ENCODE results near the gene RAC3.
"Not testable (repeated sequence)": the region's sequence is repeated elsewhere in the genome, so short reads cannot be mapped to it uniquely, and the experiment has no call there.

Gene RAC3

GRCh38 chr17:82023447-82024241, 7.8 kb upstream of the RAC3 start:
- no peak for DNase-seq (ENCODE audit: low read depth)

GRCh38 chr17:82024859-82025258, 6.6 kb upstream of the RAC3 start:
- DNase-seq (ENCODE audit: low read depth), result no peak

- DNase-seq (ENCODE audit: low read depth), result no peak
Observed at GRCh38 chr17:82025401-82026107, 5.9 kb upstream of the RAC3 start.

- no peak for DNase-seq (ENCODE audit: low read depth)
Observed at GRCh38 chr17:82028246-82028645, 3.2 kb upstream of the RAC3 start.

- DNase-seq (ENCODE audit: low read depth), result no peak
Observed at GRCh38 chr17:82028966-82029365, 2.5 kb upstream of the RAC3 start.

- no peak for DNase-seq (ENCODE audit: low read depth)
Observed at GRCh38 chr17:82029391-82029790, 2.1 kb upstream of the RAC3 start.

- DNase-seq (ENCODE audit: low read depth), result no peak
Observed at GRCh38 chr17:82029990-82030469, 1.4 kb upstream of the RAC3 start.

GRCh38 chr17:82030470-82031302, 792 bp upstream of the RAC3 start:
- DNase-seq (ENCODE audit: low read depth), result peak; percentile 74

GRCh38 chr17:82031885-82032627, 578 bp downstream of the RAC3 start:
- DNase-seq (ENCODE audit: low read depth), result no peak

- no peak for DNase-seq (ENCODE audit: low read depth)
Observed at GRCh38 chr17:82033359-82034085, 2.0 kb downstream of the RAC3 start.

- DNase-seq (ENCODE audit: low read depth), result no peak
Observed at GRCh38 chr17:82034371-82035011, 3.0 kb downstream of the RAC3 start.

GRCh38 chr17:82035488-82035887, 4.0 kb downstream of the RAC3 start:
- no peak for DNase-seq (ENCODE audit: low read depth)

- no peak for DNase-seq (ENCODE audit: low read depth)
Observed at GRCh38 chr17:82035956-82036633, 4.6 kb downstream of the RAC3 start.

- no peak for DNase-seq (ENCODE audit: low read depth)
Observed at GRCh38 chr17:82036634-82037091, 5.2 kb downstream of the RAC3 start.

- peak; percentile 92 for DNase-seq (ENCODE audit: low read depth)
Observed at GRCh38 chr17:82037092-82037888, 5.8 kb downstream of the RAC3 start, which contains the start of gene DCXR. DCXR (minus strand) TSS chr17:82037697; CDS start chr17:82037682, 15 bp downstream.

GRCh38 chr17:82037889-82038195, 6.4 kb downstream of the RAC3 start:
- no peak for DNase-seq (ENCODE audit: low read depth)

GRCh38 chr17:82038796-82039409, 7.4 kb downstream of the RAC3 start:
- not testable (repeated sequence) for DNase-seq (ENCODE audit: low read depth)

GRCh38 chr17:82039695-82040299, 8.3 kb downstream of the RAC3 start:
- DNase-seq (ENCODE audit: low read depth), result no peak

Data from fibroblast of the conjunctiva (primary cell).